GM12878 (cell line): ENCODE results near the gene CCDC85A. TPM values are rescaled to one million over a fixed set of nuclear protein-coding genes. Genes with fewer than 3 reads are reported as not detected.

Experiments used
- ATAC-seq: fragments of 200-7000 bp; cut with Tn5 transposase; 3 replicates; pipeline ENCODE4 v1.9.1; 2020; ENCODE audit warnings: mild to moderate bottlenecking, moderate library complexity
- BruUV-seq: library from RNA; stranded (reverse); fragments of 400-500 nt; replicated peaks from 2 replicates; lab custom pipeline; 2021; lab: Mats Ljungman, UMichigan
- CTCF ChIA-PET: fragments of 300-600 bp; sonication (Branson Sonifier 250); formaldehyde crosslinking; extraction: SDS; loops from one replicate; lab custom pipeline; 2021; ENCODE audit warnings: inconsistent platforms; lab: Yijun Ruan, JAX
- POLR2A ChIA-PET: fragments of 350-600 bp; formaldehyde crosslinking; extraction: SDS; loops from one replicate; lab custom pipeline; 2021; ENCODE audit warnings: inconsistent platforms; lab: Charles Lee
- RAD21 ChIA-PET: fragments of 300-600 bp; sonication (Branson Sonifier 250); formaldehyde crosslinking; loops from one replicate; lab custom pipeline; 2023; ENCODE audit warnings: antibody characterized with exemption; ENCODE audit not compliant: unreplicated experiment; lab: Charles Lee
- SMC1A ChIA-PET: fragments of 300-600 bp; sonication (Branson Sonifier 250); formaldehyde crosslinking; loops from one replicate; lab custom pipeline; 2023; ENCODE audit not compliant: unreplicated experiment, uncharacterized antibody; lab: Charles Lee
- DNase-seq: peaks from one replicate; pipeline ENCODE4 v3.0.0-alpha.2; 2011; ENCODE audit warnings: low read depth, low spot score
- FAIRE-seq: peaks from 3 replicates; lab custom pipeline; 2011; peaks lifted over from hg19 to GRCh38; lab: Jason Lieb, UNC
- H2AFZ ChIP-seq: 2 replicates; pipeline ENCODE4 v1.6.0; 2011; ENCODE audit warnings: low read depth, low read length, control low read depth; ENCODE audit not compliant: control insufficient read depth
- H3K27ac ChIP-seq: 2 replicates; pipeline ENCODE4 v1.5.1; 2011; ENCODE audit warnings: control low read depth; ENCODE audit not compliant: control insufficient read depth, insufficient read depth
- H3K27me3 ChIP-seq, 2 experiments: replicated peaks in 1 of 2; 2 replicates each; pipeline versions ENCODE4 v1.6.0 to v1.6.1; 2011; ENCODE audit warnings: low read length in 1 of 2; ENCODE audit not compliant: control insufficient read depth in 2 of 2, insufficient read depth in 2 of 2
- H3K36me3 ChIP-seq, 2 experiments: 2 replicates each; pipeline ENCODE4 v1.5.1; 2011; ENCODE audit warnings: low read length in 1 of 2; ENCODE audit not compliant: control insufficient read depth in 2 of 2, insufficient read depth in 2 of 2
- H3K4me1 ChIP-seq: 2 replicates; pipeline ENCODE4 v1.6.1; 2011; ENCODE audit warnings: mild to moderate bottlenecking, low read length, moderate library complexity, mixed read lengths; ENCODE audit not compliant: control insufficient read depth, insufficient read depth
- H3K4me2 ChIP-seq: 2 replicates; pipeline ENCODE4 v1.6.0; 2011; ENCODE audit warnings: control low read depth; ENCODE audit not compliant: control insufficient read depth, insufficient read depth
- H3K4me3 ChIP-seq: fragments of 200-600 bp; sonication (generic); 2 replicates; pipeline ENCODE4 v1.5.1; 2016
- H3K79me2 ChIP-seq: 2 replicates; pipeline ENCODE4 v1.6.0; 2011; ENCODE audit warnings: low read length; ENCODE audit not compliant: control insufficient read depth, insufficient read depth
- H3K9ac ChIP-seq: 2 replicates; pipeline ENCODE4 v1.8.0; 2011; ENCODE audit warnings: low read length, control low read depth, mixed read lengths; ENCODE audit not compliant: control insufficient read depth, insufficient read depth
- H3K9me3 ChIP-seq: replicated peaks from 3 replicates; pipeline ENCODE4 v1.5.1; 2011; ENCODE audit warnings: mild to moderate bottlenecking, low read length; ENCODE audit not compliant: control insufficient read depth, insufficient read depth
- H4K20me1 ChIP-seq: 2 replicates; pipeline ENCODE4 v1.6.0; 2011; ENCODE audit not compliant: control insufficient read depth, insufficient read depth
- CHD2 ChIP-seq: IDR thresholded peaks from 2 replicates; pipeline ENCODE4 v1.6.1; 2011; ENCODE audit warnings: low read depth, low read length, improper control_type of control experiment, borderline replicate concordance
- EZH2 ChIP-seq: IDR thresholded peaks from 2 replicates; pipeline ENCODE4 v1.6.1; 2012; ENCODE audit warnings: low read depth, mild to moderate bottlenecking, control low read depth, inconsistent platforms, low read length, borderline replicate concordance; ENCODE audit not compliant: control insufficient read depth
- JUNB ChIP-seq: IDR thresholded peaks from 2 replicates; pipeline ENCODE4 v1.6.1; 2016; ENCODE audit warnings: antibody characterized with exemption, mild to moderate bottlenecking
- JUND ChIP-seq: IDR thresholded peaks from 2 replicates; pipeline ENCODE4 v1.6.1; 2012; ENCODE audit warnings: low read depth, mild to moderate bottlenecking, low read length, improper control_type of control experiment, moderate library complexity
- KLF5 ChIP-seq: fragments of 450-650 bp; IDR thresholded peaks from 2 replicates; pipeline ENCODE4 v1.6.1; 2014; ENCODE audit warnings: mild to moderate bottlenecking; ENCODE audit not compliant: partially characterized antibody
- LARP7 ChIP-seq: fragments of 450-650 bp; IDR thresholded peaks from 2 replicates; pipeline ENCODE4 v1.6.1; 2017; ENCODE audit warnings: mild to moderate bottlenecking
- NFYA ChIP-seq: IDR thresholded peaks from 2 replicates; pipeline ENCODE4 v1.6.1; 2011; ENCODE audit warnings: low read depth, mild to moderate bottlenecking, low read length, improper control_type of control experiment, borderline replicate concordance
- RCOR1 ChIP-seq: conservative IDR thresholded peaks from 2 replicates; pipeline ENCODE4 v1.6.1; 2012; ENCODE audit warnings: low read depth, low read length, improper control_type of control experiment
- SREBF2 ChIP-seq: IDR thresholded peaks from 2 replicates; pipeline ENCODE4 v1.6.1; 2012; ENCODE audit warnings: mild to moderate bottlenecking, low read length
- STAT3 ChIP-seq: IDR thresholded peaks from 2 replicates; pipeline ENCODE4 v1.6.1; 2011; ENCODE audit warnings: low read depth, low read length, improper control_type of control experiment
- SUPT20H ChIP-seq: IDR thresholded peaks from 2 replicates; pipeline ENCODE4 v1.6.1; 2011; ENCODE audit warnings: low read depth, mild to moderate bottlenecking, low read length, moderate library complexity, borderline replicate concordance; ENCODE audit not compliant: control insufficient read depth
- TAF1 ChIP-seq: IDR thresholded peaks from 2 replicates; pipeline ENCODE4 v1.6.1; 2011; ENCODE audit warnings: mild to moderate bottlenecking, low read depth, low read length, borderline replicate concordance
- YBX1 ChIP-seq: fragments of 450-650 bp; IDR thresholded peaks from 2 replicates; pipeline ENCODE4 v1.6.1; 2016; ENCODE audit warnings: antibody characterized with exemption
- ZBED1 ChIP-seq: IDR thresholded peaks from 2 replicates; pipeline ENCODE4 v1.6.1; 2016; ENCODE audit warnings: borderline replicate concordance
- WGBS: methylation state at CpG from one replicate; pipeline ENCODE4 v1.1.6; 2016; ENCODE audit warnings: low lambda C conversion rate; ENCODE audit not compliant: insufficient replicate concordance, insufficient coverage; ENCODE audit errors: missing lambda C conversion rate; 5-methylcytosine and 5-hydroxymethylcytosine counted together
- in situ Hi-C: fragments of 300-500 bp; cut with MboI; formaldehyde crosslinking; loops from 9 replicates; pipeline ENCODE4 v1.14.3; 2018; ENCODE audit warnings: mixed read lengths
- intact Hi-C: fragments of 100-400 bp; cut with micrococcal nuclease; formaldehyde crosslinking; loops from one replicate; pipeline ENCODE4 v1.14.2; 2022; ENCODE audit not compliant: unreplicated experiment
- polyA plus RNA-seq, 11 experiments: library from polyadenylated mRNA; depleted of rRNA in 4 of 11; unstranded in 6 of 11; stranded (reverse) in 5 of 11; fragments of >200 nt; fragmentation: Nextera tagmentation in 4 of 11; fragmentation: Illumina TruSeq in 1 of 11; extraction: Ambion mirVana in 4 of 11; extraction: Trizol in 1 of 11; gene quantifications; 1 replicate in 1 of 11; 2 replicates in 10 of 11; pipeline versions ENCODE4 v1.2.1 to v1.2.3, GENCODE V29; 2011 to 2016; ENCODE audit warnings: inconsistent platforms in 2 of 11, missing spikeins in 2 of 11, low read depth in 1 of 11
- total RNA-seq, 4 experiments: library from RNA; depleted of rRNA in 3 of 4; stranded (reverse); fragments of >200 nt in 3 of 4; fragmentation: Illumina TruSeq in 1 of 4; extraction: Trizol in 1 of 4; gene quantifications; 2 replicates each; pipeline versions ENCODE4 v1.2.1 to v1.2.3, GENCODE V29; 2013 to 2021
- TF ChIP-seq, protein P1 (sequence below): fragments of 450-650 bp; IDR thresholded peaks from 2 replicates; pipeline ENCODE4 v1.6.1; 2017; ENCODE audit warnings: mild to moderate bottlenecking, moderate library complexity
- TF ChIP-seq, protein P2 (sequence below): fragments of 450-650 bp; formaldehyde crosslinking; IDR thresholded peaks from 2 replicates; pipeline ENCODE4 v1.4.0; 2022; ENCODE audit warnings: mild to moderate bottlenecking, moderate library complexity
- TF ChIP-seq, protein P3 (sequence below): fragments of 450-650 bp; IDR thresholded peaks from 2 replicates; pipeline ENCODE4 v1.6.1; 2017; ENCODE audit warnings: mild to moderate bottlenecking, low read depth, inconsistent platforms; ENCODE audit not compliant: poor library complexity, severe bottlenecking

CCDC85A gene
- total and polyA plus RNA-seq, 10 of the 15 experiments (the other 5 are each of a cell fraction or from before 2014, with no cell fraction given): 0.02 to 0.57 (median 0.04) TPM; not detected in 7

DNA sequence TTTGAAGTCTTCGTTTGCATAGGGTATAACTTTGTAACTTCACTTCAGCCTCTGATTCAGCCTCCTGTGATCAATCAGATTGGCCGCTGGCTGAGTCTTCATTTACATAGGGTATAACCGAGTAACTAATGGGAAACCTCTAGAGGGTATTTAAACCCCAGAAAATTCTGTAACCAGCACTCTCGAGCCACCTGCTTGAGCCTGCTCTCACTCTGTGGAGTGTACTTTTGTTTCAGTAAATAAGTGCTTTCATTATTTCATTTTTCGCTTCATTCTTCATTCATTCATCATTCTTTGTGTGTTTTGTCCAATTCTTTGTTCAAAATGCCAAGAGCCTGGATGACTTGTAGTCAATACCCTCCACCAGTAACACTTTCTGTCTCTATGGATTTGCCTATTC, 56.4 kb downstream of the CCDC85A start:
- Histone ChIP-seq H3K79me2 (no peaks in the 10 kb centered on the region), H4K20me1 (no peaks in the 10 kb centered on the region), H3K4me1 (no peaks in the 10 kb centered on the region), H3K27me3 (no peaks in the 10 kb centered on the region), H3K4me2 (no peak overlapping the region), H3K36me3 (no peaks in the 10 kb centered on the region), H3K9me3 (no peaks in the 10 kb centered on the region), H3K27ac (no peak overlapping the region), H2AFZ (no peak overlapping the region), H3K4me3 (no peak overlapping the region), H3K9ac (no peak overlapping the region)
- BruUV-seq: no TSS peak
- WGBS: 5% methylated on average over 5 of the region's 5 CpGs
- ChIA-PET SMC1A (no interaction called here), RAD21 (no interaction called here), CTCF (no interaction called here), POLR2A (no interaction called here)
- DNase-seq: no peak
- FAIRE-seq: no peak
- ATAC-seq: no peak
- intact Hi-C loops: no loop called here
- in situ Hi-C loops: no loop called here
- TF ChIP-seq TAF1 (no peak), SUPT20H (no peak), CHD2 (no peak), RCOR1 (no peak), STAT3 (no peak), YBX1 (no peak), KLF5 (no peak), ZBED1 (no peak), NFYA (no peak), JUND (no peak), JUNB (no peak), SREBF2 (no peak), EZH2 (no peak), LARP7 (no peak)
- TF ChIP-seq, protein P1, sequence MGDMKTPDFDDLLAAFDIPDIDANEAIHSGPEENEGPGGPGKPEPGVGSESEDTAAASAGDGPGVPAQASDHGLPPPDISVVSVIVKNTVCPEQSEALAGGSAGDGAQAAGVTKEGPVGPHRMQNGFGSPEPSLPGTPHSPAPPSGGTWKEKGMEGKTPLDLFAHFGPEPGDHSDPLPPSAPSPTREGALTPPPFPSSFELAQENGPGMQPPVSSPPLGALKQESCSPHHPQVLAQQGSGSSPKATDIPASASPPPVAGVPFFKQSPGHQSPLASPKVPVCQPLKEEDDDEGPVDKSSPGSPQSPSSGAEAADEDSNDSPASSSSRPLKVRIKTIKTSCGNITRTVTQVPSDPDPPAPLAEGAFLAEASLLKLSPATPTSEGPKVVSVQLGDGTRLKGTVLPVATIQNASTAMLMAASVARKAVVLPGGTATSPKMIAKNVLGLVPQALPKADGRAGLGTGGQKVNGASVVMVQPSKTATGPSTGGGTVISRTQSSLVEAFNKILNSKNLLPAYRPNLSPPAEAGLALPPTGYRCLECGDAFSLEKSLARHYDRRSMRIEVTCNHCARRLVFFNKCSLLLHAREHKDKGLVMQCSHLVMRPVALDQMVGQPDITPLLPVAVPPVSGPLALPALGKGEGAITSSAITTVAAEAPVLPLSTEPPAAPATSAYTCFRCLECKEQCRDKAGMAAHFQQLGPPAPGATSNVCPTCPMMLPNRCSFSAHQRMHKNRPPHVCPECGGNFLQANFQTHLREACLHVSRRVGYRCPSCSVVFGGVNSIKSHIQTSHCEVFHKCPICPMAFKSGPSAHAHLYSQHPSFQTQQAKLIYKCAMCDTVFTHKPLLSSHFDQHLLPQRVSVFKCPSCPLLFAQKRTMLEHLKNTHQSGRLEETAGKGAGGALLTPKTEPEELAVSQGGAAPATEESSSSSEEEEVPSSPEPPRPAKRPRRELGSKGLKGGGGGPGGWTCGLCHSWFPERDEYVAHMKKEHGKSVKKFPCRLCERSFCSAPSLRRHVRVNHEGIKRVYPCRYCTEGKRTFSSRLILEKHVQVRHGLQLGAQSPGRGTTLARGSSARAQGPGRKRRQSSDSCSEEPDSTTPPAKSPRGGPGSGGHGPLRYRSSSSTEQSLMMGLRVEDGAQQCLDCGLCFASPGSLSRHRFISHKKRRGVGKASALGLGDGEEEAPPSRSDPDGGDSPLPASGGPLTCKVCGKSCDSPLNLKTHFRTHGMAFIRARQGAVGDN: no peak
- TF ChIP-seq, protein P2, sequence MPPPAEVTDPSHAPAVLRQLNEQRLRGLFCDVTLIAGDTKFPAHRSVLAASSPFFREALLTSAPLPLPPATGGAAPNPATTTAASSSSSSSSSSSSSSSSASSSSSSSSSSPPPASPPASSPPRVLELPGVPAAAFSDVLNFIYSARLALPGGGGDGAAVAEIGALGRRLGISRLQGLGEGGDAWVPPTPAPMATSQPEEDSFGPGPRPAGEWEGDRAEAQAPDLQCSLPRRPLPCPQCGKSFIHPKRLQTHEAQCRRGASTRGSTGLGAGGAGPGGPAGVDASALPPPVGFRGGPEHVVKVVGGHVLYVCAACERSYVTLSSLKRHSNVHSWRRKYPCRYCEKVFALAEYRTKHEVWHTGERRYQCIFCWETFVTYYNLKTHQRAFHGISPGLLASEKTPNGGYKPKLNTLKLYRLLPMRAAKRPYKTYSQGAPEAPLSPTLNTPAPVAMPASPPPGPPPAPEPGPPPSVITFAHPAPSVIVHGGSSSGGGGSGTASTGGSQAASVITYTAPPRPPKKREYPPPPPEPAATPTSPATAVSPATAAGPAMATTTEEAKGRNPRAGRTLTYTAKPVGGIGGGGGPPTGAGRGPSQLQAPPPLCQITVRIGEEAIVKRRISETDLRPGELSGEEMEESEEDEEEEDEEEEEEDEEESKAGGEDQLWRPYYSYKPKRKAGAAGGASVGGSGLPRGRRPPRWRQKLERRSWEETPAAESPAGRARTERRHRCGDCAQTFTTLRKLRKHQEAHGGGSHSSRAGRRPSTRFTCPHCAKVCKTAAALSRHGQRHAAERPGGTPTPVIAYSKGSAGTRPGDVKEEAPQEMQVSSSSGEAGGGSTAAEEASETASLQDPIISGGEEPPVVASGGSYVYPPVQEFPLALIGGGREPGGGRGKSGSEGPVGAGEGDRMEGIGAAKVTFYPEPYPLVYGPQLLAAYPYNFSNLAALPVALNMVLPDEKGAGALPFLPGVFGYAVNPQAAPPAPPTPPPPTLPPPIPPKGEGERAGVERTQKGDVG (CRISPR knock-in tag): no peak
- TF ChIP-seq, protein P3, sequence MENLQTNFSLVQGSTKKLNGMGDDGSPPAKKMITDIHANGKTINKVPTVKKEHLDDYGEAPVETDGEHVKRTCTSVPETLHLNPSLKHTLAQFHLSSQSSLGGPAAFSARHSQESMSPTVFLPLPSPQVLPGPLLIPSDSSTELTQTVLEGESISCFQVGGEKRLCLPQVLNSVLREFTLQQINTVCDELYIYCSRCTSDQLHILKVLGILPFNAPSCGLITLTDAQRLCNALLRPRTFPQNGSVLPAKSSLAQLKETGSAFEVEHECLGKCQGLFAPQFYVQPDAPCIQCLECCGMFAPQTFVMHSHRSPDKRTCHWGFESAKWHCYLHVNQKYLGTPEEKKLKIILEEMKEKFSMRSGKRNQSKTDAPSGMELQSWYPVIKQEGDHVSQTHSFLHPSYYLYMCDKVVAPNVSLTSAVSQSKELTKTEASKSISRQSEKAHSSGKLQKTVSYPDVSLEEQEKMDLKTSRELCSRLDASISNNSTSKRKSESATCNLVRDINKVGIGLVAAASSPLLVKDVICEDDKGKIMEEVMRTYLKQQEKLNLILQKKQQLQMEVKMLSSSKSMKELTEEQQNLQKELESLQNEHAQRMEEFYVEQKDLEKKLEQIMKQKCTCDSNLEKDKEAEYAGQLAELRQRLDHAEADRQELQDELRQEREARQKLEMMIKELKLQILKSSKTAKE: no peak
